ENCODE measurements around the gene TRUB2.
"Not testable (repeated sequence)": the region's sequence is repeated elsewhere in the genome, so short reads cannot be mapped to it uniquely, and the experiment has no call there.

Gene TRUB2

DNA sequence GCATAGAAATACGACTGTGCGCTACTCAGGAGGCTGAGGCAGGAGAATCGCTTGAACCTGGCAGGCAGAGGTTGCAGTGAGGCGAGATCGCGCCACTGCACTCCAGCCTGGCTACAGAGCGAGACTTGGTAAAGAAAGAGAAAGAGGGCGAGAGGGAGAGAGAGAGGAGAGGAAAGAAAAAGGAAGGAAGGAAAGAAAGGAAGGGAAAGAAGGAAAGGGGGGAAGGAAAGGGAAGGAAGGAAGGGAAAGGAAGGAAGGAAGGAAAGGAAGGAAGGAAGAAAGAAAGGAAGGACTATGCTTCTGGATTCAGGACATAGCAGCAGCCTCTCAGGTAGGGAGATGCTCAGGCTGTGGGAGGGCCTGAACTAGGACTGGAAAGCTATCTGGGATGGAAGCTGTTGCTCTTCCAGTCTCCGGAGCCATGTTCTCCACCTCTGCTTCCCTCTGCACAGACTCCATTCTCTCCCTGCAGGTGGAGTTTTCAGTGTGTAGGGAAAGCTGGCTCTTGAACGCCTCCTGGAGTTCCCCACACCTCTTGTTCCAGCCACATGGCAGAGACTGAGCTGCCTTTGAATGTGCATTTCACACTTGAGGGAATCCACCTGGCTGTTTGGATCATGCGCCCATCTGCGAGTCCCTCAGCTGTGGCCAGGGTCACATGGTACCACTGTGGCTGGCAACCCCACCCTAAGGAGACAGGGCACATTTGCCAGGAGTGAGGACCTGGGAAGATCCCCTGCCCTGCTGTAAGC, 37.0 kb downstream of the TRUB2 start:
- Histone ChIP-seq H3K36me3 (ENCODE audit: low read length) (no peaks in the 10 kb centered on the region), H3K27me3 (ENCODE audit: low read length) (no peaks in the 10 kb centered on the region), H3K9ac (ENCODE audit: low read length) (no peak overlapping the region), H4K20me1 (ENCODE audit: low read depth, low read length) (no peaks in the 10 kb centered on the region), H3K9me2 (replicated peaks; ENCODE audit: insufficient read depth, low read length) (no peaks in the 10 kb centered on the region), H3K9me3 (ENCODE audit: insufficient read depth, low read length) (no peaks in the 10 kb centered on the region), H3F3A (ENCODE audit: insufficient read depth) (no peaks in the 10 kb centered on the region), H3K27ac (ENCODE audit: low read depth, low read length) (no peak overlapping the region), H3K4me2 (ENCODE audit: low read depth, low read length, poor library complexity, severe bottlenecking) (no peak overlapping the region), H3K79me2 (ENCODE audit: insufficient read depth, low read length) (no peaks in the 10 kb centered on the region), H2AFZ (ENCODE audit: low read depth, low read length, severe bottlenecking) (no peak overlapping the region), H3K4me3 (ENCODE audit: insufficient read depth, low read length, poor library complexity, severe bottlenecking) (no peak overlapping the region)
- TF ChIP-seq, protein P1, sequence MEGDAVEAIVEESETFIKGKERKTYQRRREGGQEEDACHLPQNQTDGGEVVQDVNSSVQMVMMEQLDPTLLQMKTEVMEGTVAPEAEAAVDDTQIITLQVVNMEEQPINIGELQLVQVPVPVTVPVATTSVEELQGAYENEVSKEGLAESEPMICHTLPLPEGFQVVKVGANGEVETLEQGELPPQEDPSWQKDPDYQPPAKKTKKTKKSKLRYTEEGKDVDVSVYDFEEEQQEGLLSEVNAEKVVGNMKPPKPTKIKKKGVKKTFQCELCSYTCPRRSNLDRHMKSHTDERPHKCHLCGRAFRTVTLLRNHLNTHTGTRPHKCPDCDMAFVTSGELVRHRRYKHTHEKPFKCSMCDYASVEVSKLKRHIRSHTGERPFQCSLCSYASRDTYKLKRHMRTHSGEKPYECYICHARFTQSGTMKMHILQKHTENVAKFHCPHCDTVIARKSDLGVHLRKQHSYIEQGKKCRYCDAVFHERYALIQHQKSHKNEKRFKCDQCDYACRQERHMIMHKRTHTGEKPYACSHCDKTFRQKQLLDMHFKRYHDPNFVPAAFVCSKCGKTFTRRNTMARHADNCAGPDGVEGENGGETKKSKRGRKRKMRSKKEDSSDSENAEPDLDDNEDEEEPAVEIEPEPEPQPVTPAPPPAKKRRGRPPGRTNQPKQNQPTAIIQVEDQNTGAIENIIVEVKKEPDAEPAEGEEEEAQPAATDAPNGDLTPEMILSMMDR (IDR thresholded peaks at IDR 0.05; ENCODE audit: insufficient read depth, low read length, poor library complexity, severe bottlenecking), result no peak
- no peak for TF ChIP-seq EZH2phosphoT487 (conservative IDR thresholded peaks at IDR 0.05; ENCODE audit: low read length)

DNA sequence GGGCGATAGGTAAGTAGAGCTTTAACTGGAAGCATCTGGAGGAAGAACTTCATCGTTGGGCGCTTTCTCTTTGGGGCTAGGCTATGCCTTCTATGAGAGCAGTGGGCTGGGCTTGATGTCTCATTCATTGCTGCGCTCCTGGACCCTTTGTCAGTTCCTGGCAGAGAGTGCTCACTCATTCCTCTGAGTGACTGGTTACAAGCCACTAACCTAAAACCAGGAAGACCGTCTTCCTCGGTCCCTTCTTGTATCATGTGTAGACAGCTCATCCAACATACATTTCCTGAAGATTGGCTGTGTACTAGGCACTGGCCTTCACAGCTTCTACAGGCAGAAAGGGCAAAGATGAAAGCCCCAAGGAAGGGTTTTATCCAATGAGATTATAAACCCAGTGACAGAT, 39.7 kb downstream of the TRUB2 start:
- H3K9me3 ChIP-seq (ENCODE audit: insufficient read depth, low read length), result no peaks in the 10 kb centered on the region
- no peak overlapping the region for H2AFZ ChIP-seq (ENCODE audit: low read depth, low read length, severe bottlenecking)
- H3K27me3 ChIP-seq (ENCODE audit: low read length), result no peaks in the 10 kb centered on the region
- no peaks in the 10 kb centered on the region for H3K36me3 ChIP-seq (ENCODE audit: low read length)
- no peak overlapping the region for H3K9ac ChIP-seq (ENCODE audit: low read length)
- H3F3A ChIP-seq (ENCODE audit: insufficient read depth), result no peaks in the 10 kb centered on the region
- no peaks in the 10 kb centered on the region for H4K20me1 ChIP-seq (ENCODE audit: low read depth, low read length)
- no peak overlapping the region for H3K4me2 ChIP-seq (ENCODE audit: low read depth, low read length, poor library complexity, severe bottlenecking)
- no peak overlapping the region for H3K4me3 ChIP-seq (ENCODE audit: insufficient read depth, low read length, poor library complexity, severe bottlenecking)
- TF ChIP-seq, protein P1 (IDR thresholded peaks at IDR 0.05; ENCODE audit: insufficient read depth, low read length, poor library complexity, severe bottlenecking), result no peak
- TF ChIP-seq EZH2phosphoT487 (conservative IDR thresholded peaks at IDR 0.05; ENCODE audit: low read length), result no peak
- H3K27ac ChIP-seq (ENCODE audit: low read depth, low read length), result no peak overlapping the region
- no peaks in the 10 kb centered on the region for H3K9me2 ChIP-seq (replicated peaks; ENCODE audit: insufficient read depth, low read length)
- H3K79me2 ChIP-seq (ENCODE audit: insufficient read depth, low read length), result no peaks in the 10 kb centered on the region

DNA sequence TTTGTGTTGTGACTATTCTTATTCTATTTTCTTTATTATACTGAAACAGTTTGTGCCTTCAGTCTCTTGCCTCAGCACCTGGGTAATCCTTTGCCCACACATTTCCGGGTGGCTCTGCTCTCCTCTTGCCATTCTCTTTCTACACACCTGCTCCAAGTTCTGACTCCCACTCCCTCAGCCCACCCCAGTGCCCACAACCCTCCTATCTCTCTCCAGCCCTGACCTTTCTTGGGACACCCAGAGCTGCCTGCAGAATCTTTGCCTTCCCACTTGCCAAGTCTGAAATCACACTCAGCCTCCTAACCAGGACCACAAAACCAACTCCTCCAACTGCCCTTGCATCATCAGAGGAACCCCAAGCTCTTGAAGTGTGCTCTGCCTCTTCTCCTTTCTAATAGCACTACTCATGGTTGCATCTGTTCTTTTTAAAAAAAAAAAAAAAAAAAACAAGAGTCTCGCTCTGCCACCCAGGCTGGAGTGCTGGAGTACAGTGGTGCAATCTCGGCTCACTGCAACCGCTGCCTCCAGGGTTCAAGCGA, 42.1 kb downstream of the TRUB2 start:
- no peak overlapping the region for H3K27ac ChIP-seq (ENCODE audit: low read depth, low read length)
- no peak overlapping the region for H3K4me2 ChIP-seq (ENCODE audit: low read depth, low read length, poor library complexity, severe bottlenecking)
- TF ChIP-seq, protein P1 (IDR thresholded peaks at IDR 0.05; ENCODE audit: insufficient read depth, low read length, poor library complexity, severe bottlenecking), result no peak
- TF ChIP-seq EZH2phosphoT487 (conservative IDR thresholded peaks at IDR 0.05; ENCODE audit: low read length), result no peak
- no peaks in the 10 kb centered on the region for H3F3A ChIP-seq (ENCODE audit: insufficient read depth)
- H3K9me3 ChIP-seq (ENCODE audit: insufficient read depth, low read length), result no peaks in the 10 kb centered on the region
- H3K79me2 ChIP-seq (ENCODE audit: insufficient read depth, low read length), result peaks cover 2% of the 10 kb centered on the region
- H2AFZ ChIP-seq (ENCODE audit: low read depth, low read length, severe bottlenecking), result no peak overlapping the region
- H3K36me3 ChIP-seq (ENCODE audit: low read length), result no peaks in the 10 kb centered on the region
- H3K4me3 ChIP-seq (ENCODE audit: insufficient read depth, low read length, poor library complexity, severe bottlenecking), result no peak overlapping the region
- no peak overlapping the region for H3K9ac ChIP-seq (ENCODE audit: low read length)
- no peaks in the 10 kb centered on the region for H3K27me3 ChIP-seq (ENCODE audit: low read length)
- H3K9me2 ChIP-seq (replicated peaks; ENCODE audit: insufficient read depth, low read length), result no peaks in the 10 kb centered on the region
- H4K20me1 ChIP-seq (ENCODE audit: low read depth, low read length), result no peaks in the 10 kb centered on the region

GRCh38 chr9:128279088-128280073, 42.9 kb downstream of the TRUB2 start:
- not testable (repeated sequence) for H4K20me1 ChIP-seq (ENCODE audit: low read depth, low read length); H2AFZ ChIP-seq (ENCODE audit: low read depth, low read length, severe bottlenecking); H3K4me2 ChIP-seq (ENCODE audit: low read depth, low read length, poor library complexity, severe bottlenecking); H3K4me3 ChIP-seq (ENCODE audit: insufficient read depth, low read length, poor library complexity, severe bottlenecking); H3K9ac ChIP-seq (ENCODE audit: low read length); H3K27ac ChIP-seq (ENCODE audit: low read depth, low read length); H3K36me3 ChIP-seq (ENCODE audit: low read length); H3K79me2 ChIP-seq (ENCODE audit: insufficient read depth, low read length); H3K9me3 ChIP-seq (ENCODE audit: insufficient read depth, low read length); H3F3A ChIP-seq (ENCODE audit: insufficient read depth); H3K27me3 ChIP-seq (ENCODE audit: low read length); H3K9me2 ChIP-seq (replicated peaks; ENCODE audit: insufficient read depth, low read length)
